ENCODE measurements around the gene LRRC26. TPM values are rescaled to one million over a fixed set of nuclear protein-coding genes. Genes with fewer than 3 reads are reported as not detected.

LRRC26 gene
- total and polyA plus RNA-seq, 2 of the 13 experiments (the other 11 are each of a cell fraction or from before 2014, with no cell fraction given), result not detected

GRCh38 chr9:137168904-137169856 lies 671 bp downstream of the LRRC26 start (continued):
- no peak for TF ChIP-seq SIX1 (CRISPR knock-in tag; IDR thresholded peaks at IDR 0.05; ENCODE audit: borderline replicate concordance)
- TF ChIP-seq, protein P1, sequence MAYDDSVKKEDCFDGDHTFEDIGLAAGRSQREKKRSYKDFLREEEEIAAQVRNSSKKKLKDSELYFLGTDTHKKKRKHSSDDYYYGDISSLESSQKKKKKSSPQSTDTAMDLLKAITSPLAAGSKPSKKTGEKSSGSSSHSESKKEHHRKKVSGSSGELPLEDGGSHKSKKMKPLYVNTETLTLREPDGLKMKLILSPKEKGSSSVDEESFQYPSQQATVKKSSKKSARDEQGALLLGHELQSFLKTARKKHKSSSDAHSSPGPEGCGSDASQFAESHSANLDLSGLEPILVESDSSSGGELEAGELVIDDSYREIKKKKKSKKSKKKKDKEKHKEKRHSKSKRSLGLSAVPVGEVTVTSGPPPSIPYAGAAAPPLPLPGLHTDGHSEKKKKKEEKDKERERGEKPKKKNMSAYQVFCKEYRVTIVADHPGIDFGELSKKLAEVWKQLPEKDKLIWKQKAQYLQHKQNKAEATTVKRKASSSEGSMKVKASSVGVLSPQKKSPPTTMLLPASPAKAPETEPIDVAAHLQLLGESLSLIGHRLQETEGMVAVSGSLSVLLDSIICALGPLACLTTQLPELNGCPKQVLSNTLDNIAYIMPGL (CRISPR knock-in tag; IDR thresholded peaks at IDR 0.05; ENCODE audit: borderline replicate concordance in 1 of 2, low read depth in 1 of 2), result no peak
- TF ChIP-seq, protein P2, sequence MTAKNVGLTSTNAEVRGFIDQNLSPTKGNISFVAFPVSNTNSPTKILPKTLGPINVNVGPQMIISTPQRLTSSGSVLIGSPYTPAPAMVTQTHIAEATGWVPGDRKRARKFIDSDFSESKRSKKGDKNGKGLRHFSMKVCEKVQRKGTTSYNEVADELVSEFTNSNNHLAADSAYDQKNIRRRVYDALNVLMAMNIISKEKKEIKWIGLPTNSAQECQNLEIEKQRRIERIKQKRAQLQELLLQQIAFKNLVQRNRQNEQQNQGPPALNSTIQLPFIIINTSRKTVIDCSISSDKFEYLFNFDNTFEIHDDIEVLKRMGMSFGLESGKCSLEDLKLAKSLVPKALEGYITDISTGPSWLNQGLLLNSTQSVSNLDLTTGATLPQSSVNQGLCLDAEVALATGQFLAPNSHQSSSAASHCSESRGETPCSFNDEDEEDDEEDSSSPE (CRISPR knock-in tag; IDR thresholded peaks at IDR 0.05), result peak; percentile 56; the same call in 1 of the 2 replicates
- TF ChIP-seq PRMT3 (CRISPR knock-in tag; IDR thresholded peaks at IDR 0.05; ENCODE audit: borderline replicate concordance, low read depth), result 0 out of 2 replicates have a peak, but pooled peaks have one; percentile 41
- no peak for TF ChIP-seq ONECUT2 (CRISPR knock-in tag; IDR thresholded peaks at IDR 0.05)
- no peak for TF ChIP-seq ZNF333 (CRISPR knock-in tag; IDR thresholded peaks at IDR 0.05; ENCODE audit: borderline replicate concordance)
- no peak for TF ChIP-seq ZNF510 (CRISPR knock-in tag; IDR thresholded peaks at IDR 0.05; ENCODE audit: low read depth)
- TF ChIP-seq ZNF788 (CRISPR knock-in tag; IDR thresholded peaks at IDR 0.05; ENCODE audit: borderline replicate concordance), result no peak
- peak; percentile 83 for TF ChIP-seq ZNF687 (CRISPR knock-in tag; IDR thresholded peaks at IDR 0.05)
- no peak for TF ChIP-seq ZNF143 (CRISPR knock-in tag; IDR thresholded peaks at IDR 0.05)
- TF ChIP-seq HNRNPLL (IDR thresholded peaks at IDR 0.05; ENCODE audit: low read depth, low read length, poor library complexity, severe bottlenecking), result peak; percentile 85
- no peak for TF ChIP-seq E2F5 (CRISPR knock-in tag; conservative IDR thresholded peaks at IDR 0.05)
- TF ChIP-seq RNF2 (conservative IDR thresholded peaks at IDR 0.05; ENCODE audit: low read depth), result 0 out of 2 replicates have a peak, but pooled peaks have one; percentile 52
- no peak for TF ChIP-seq JARID2 (CRISPR knock-in tag; IDR thresholded peaks at IDR 0.05; ENCODE audit: insufficient replicate concordance)
- no peak for TF ChIP-seq SYNCRIP (IDR thresholded peaks at IDR 0.05; ENCODE audit: insufficient read depth, low read depth, low read length)
- TF ChIP-seq SNRNP70 (IDR thresholded peaks at IDR 0.05; ENCODE audit: low read depth, low read length), result no peak
- TF ChIP-seq ZSCAN29 (CRISPR knock-in tag; conservative IDR thresholded peaks at IDR 0.05), result no peak
- no peak for TF ChIP-seq ZNF713 (CRISPR knock-in tag; IDR thresholded peaks at IDR 0.05)

Data from HepG2 (cell line).